HCEC 1CT (cell line): ENCODE data around the gene METTL21C.
A peak's percentile ranks its signal among the peaks of the same experiment; 100 is the strongest.

Source experiments
- DNase-seq: peaks from one replicate; pipeline ENCODE4 v3.0.0-alpha.2; 2017

The METTL21C gene

DNA sequence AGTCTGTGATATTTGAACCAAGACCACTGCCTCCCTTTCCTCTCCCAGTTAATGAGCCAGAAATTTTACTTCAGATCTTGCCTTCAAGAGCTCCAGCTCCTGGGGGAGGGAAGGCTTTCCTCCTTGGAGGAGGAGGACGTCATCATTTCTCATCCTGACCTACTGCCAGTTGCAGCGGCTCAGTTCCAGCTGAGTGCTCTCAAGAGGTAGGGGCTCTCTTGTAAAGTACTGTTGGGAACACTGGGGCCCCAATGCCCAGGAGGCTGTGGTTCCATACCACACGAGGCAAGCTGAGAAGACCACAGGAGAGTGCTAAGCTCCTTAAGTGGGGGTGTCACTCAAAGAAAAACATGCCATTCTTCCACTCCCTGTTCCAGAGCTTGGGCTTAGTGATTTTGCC lies 36.2 kb downstream of the METTL21C start:
- peak; percentile 44 for DNase-seq

DNA sequence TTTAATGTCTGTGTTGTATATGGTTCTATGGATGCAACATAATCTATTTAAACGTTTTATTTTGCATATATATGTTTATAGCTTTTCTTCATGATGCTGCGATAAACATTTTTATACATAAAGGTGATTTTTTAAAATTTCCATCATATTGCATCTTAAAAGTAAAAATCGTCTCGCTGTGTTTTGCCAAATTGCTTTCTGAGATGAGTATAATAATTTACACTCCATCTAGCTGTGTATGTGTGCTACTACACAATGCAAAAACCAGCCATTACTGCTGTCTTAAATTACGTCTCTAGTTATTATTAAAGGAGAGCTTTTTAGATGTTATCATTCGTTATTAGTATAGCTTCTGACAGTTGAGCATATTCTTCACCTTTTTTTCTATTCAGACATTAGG lies 37.2 kb downstream of the METTL21C start:
- no peak for DNase-seq

DNA sequence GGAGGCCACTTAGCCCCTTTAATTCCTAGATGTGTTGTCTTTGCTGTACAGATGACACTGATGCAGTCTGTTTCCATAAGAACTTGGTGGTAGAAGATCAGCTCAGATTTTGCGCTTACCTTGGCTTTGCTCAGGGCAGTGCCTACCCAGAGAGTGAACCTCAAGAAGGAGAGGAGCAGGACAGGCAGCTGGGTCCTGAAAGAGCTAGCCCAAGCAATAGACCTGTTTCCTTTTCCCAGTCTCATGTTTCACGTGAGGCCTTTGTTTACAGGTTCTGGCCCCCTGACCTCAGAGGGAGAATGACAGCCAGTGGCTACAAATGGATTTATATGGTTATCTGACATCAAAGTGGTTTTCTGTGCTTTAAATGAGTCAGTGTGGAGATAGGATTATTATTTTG lies 40.1 kb downstream of the METTL21C start:
- no peak for DNase-seq

DNA sequence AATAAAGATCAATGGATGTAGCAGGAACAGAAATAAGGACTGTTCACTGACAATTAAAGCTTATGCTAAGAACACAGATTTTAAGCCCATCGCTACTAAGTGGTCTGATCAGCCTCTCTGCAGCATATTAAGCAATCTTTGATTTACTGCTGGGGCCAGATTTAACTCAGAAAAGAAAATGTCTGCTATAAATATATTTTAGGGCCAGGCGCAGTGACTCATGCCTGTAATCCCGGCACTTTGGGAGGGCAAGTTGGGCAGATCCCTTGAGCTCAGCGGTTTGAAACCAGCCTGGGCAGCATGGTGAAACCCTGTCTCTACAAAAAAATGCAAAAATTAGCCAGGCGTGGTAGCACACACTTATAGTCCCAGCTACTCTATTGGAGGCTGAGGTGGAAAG lies 43.0 kb downstream of the METTL21C start:
- peak; percentile 87 for DNase-seq

DNA sequence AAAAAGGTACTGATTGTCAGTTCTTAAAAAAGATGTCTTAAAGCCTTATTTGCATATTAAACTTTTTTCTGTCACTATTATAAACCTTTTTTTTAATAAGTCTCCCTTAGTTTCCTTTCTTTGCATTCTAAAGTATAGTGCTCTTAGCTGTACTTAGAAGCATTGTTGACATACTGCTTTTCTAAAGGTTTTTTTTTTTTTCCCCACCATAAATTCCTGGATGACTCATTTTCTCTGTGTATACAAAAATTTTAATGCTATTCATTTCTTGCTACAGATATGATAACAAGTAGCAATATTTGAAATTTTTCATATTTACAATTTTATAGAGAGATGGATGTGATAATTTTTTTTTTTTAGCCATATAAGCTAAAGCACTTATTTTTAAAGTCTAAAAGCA lies 43.5 kb downstream of the METTL21C start:
- peak; percentile 66 for DNase-seq

DNA sequence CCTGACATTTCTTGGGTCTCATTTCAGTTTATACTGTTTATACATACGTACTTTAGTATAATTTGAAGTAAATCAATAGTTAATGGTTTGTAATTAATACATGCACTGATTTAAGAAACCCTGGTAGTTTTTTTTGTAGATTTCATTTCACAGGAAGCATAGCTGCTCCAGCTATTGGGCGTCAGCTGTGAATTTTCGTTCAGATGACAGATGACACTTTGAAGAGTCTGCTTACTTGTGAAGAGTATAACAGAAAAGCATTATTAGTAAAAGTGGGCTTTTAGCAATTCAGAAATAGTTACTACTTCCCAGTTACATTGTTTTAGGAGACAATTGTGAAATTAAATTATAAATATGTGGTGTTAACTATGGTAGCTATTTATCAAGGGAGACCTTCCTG lies 44.4 kb downstream of the METTL21C start:
- DNase-seq, result no peak

DNA sequence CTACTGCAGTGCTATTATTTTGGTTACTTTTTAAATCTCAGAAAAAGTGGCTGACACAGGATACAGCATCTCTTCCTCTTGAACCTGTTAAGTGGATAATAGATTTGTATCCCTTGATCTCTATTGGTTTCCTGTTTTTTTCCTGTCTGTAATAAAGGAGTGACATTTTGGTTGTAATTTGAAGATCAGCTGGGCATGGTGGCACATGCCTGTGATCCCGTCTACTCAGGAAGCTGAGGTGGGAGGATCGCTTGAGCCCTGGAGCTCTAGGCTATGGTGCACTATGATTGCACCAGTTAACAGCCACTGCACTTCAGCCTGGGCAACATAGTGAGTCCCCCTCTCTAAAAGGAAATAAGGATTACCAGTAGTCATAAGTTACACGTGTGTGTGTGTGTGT lies 46.8 kb downstream of the METTL21C start:
- DNase-seq, result no peak

DNA sequence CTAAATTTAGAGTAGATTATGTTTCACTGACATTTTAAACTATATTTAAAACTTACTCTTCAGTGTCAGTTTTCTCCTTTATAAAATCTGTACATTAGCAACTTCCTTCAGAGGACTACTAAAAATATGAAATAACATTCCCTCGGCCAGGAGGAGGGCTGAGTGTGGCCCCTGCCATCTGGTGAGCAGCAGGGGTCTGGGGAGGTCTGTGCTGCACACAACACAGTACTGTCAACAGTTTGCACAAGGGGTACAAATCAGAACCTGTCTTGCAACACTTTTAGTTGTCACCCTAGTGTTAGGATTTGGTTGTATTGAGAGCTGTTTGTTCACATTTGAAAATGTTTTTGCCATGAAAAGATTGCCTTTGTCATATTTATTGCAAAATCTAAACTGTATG lies 49.1 kb downstream of the METTL21C start:
- DNase-seq, result no peak

DNA sequence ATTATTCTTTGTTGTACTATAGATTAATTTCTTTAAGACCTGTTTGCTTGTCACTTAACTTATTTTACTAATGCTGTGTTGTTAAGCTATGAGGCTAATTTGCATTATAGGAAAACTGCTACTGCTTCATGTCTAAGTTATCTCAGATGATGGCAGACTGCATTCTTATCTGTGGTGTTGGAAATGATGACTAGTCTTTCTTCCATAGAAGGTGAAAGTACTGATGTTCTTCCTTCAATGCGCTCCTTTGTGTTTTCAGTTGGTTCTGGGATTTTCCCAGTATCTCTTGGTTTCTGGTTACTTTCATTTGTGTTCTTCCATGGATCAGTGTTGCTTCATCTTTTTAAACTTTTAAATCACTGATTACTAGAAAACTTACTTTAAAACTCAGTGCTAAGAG lies 51.2 kb downstream of the METTL21C start:
- no peak for DNase-seq

DNA sequence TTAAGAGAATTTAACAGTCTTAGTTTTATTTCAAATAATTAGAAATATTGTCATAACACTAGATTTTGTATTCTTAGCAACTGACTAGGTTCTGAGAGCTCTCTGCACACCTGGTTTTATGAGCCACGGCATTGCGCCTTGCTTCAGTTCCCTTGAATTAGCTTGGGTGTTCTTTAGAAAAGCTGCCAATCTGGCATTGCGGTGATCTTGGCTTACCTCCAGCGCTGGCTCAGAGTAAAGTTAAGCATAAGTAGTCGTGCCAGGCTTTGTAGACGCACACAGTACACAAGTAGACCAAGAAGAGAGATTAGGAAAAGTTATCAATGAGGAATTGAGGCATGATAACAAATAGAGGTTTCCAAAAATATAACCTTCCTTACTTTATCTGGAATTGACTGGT lies 52.4 kb downstream of the METTL21C start:
- DNase-seq, result no peak

DNA sequence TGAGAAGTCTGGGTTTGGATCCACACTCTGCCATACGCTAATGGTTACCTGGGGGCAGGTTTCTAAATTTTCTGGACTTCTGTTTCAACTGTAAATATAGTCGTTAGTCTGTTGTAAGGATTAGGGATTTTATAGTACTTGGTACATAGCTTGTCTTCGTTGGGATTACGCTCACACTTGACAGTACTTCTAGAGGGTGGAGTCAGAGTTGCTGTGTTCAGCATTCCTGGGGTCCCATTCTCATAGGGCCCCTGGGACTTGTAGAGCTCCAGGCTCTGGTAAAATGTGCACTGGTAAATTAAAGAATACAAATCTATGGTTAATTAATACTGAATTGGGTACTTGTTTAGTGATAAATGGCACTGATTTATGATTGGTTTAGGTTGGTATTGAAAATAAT lies 52.8 kb downstream of the METTL21C start:
- no peak for DNase-seq

DNA sequence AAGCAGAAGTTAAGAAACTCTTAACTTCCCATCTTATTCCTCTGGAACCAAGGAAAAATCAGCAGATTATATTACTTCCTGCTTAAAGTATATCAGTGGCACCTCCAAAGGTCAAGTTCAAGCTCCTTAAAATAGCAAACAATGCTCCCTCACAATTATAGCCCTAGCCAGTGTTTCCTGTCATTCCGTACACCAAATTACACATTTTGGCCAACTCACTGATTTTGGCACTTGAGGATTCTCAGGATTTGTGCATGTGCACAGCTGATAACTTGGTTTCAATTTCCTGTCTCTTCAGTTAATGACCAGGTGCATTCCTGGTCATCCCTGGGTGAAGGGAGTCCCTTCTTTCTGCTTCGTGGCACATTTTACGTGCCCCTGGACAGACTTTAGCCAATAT lies 56.1 kb downstream of the METTL21C start:
- DNase-seq, result no peak
